Measurements from ENCODE around the gene SEMA5B. TPM values are rescaled to one million over a fixed set of nuclear protein-coding genes. Genes with fewer than 3 reads are reported as not detected.
A peak's percentile ranks its signal among the peaks of the same experiment; 100 is the strongest.

SEMA5B gene
- total RNA-seq, 1 experiment from 2014 or later: not detected

GRCh38 chr3:122890720-122891220 lies 136.8 kb downstream of the SEMA5B start:
- H3K4me3 Mint-ChIP-seq (ENCODE audit: low read depth, unreplicated experiment): no peak overlapping the region
- CTCF ChIA-PET: interaction anchor here (0.9 kb wide), 1 partner anchor 84 kb away, joined by 3 read pairs; no protein-coding TSS in a partner anchor
- BruUV-seq (replicated peaks): no TSS peak
- intact Hi-C loops (cut with micrococcal nuclease; ENCODE audit: unreplicated experiment): no loop called here
- H3K27me3 Mint-ChIP-seq (ENCODE audit: unreplicated experiment): no peaks in the 10 kb centered on the region
- no peaks in the 10 kb centered on the region for H3K9me3 Mint-ChIP-seq (ENCODE audit: low read depth, unreplicated experiment)
- no peak for TF ChIP-seq CTCF (IDR thresholded peaks at IDR 0.05; ENCODE audit: unreplicated experiment)
- no peaks in the 10 kb centered on the region for H3K36me3 Mint-ChIP-seq (ENCODE audit: insufficient read depth, unreplicated experiment)
- no peak overlapping the region for H3K27ac Mint-ChIP-seq (ENCODE audit: unreplicated experiment)
- no peak for DNase-seq
- peaks cover 38% of the 10 kb centered on the region for H3K4me1 Mint-ChIP-seq (ENCODE audit: low read depth, unreplicated experiment)

- Mint-ChIP-seq H3K9me3 (ENCODE audit: low read depth, unreplicated experiment) (no peaks in the 10 kb centered on the region), H3K4me1 (ENCODE audit: low read depth, unreplicated experiment) (peaks cover 38% of the 10 kb centered on the region), H3K36me3 (ENCODE audit: insufficient read depth, unreplicated experiment) (no peaks in the 10 kb centered on the region), H3K27ac (ENCODE audit: unreplicated experiment) (no peak overlapping the region), H3K4me3 (ENCODE audit: low read depth, unreplicated experiment) (no peak overlapping the region), H3K27me3 (ENCODE audit: unreplicated experiment) (no peaks in the 10 kb centered on the region)
- intact Hi-C loops (cut with micrococcal nuclease; ENCODE audit: unreplicated experiment): no loop called here
- TF ChIP-seq CTCF (IDR thresholded peaks at IDR 0.05; ENCODE audit: unreplicated experiment): no peak
- no TSS peak for BruUV-seq (replicated peaks)
- DNase-seq: peak; percentile 64
- CTCF ChIA-PET: interaction anchor here (0.9 kb wide), 1 partner anchor 85 kb away, joined by 3 read pairs; no protein-coding TSS in a partner anchor
Observed at GRCh38 chr3:122890077-122890719, 137.4 kb downstream of the SEMA5B start.

- Mint-ChIP-seq H3K9me3 (ENCODE audit: low read depth, unreplicated experiment) (no peaks in the 10 kb centered on the region), H3K27ac (ENCODE audit: unreplicated experiment) (no peak overlapping the region), H3K27me3 (ENCODE audit: unreplicated experiment) (no peaks in the 10 kb centered on the region), H3K36me3 (ENCODE audit: insufficient read depth, unreplicated experiment) (no peaks in the 10 kb centered on the region), H3K4me3 (ENCODE audit: low read depth, unreplicated experiment) (no peak overlapping the region), H3K4me1 (ENCODE audit: low read depth, unreplicated experiment) (peaks cover 18% of the 10 kb centered on the region)
- intact Hi-C loops (cut with micrococcal nuclease; ENCODE audit: unreplicated experiment): no loop called here
- no peak for TF ChIP-seq CTCF (IDR thresholded peaks at IDR 0.05; ENCODE audit: unreplicated experiment)
- no peak for DNase-seq
- CTCF ChIA-PET: interaction anchor here (0.6 kb wide), 1 partner anchor 1114 kb away, joined by 4 read pairs; no protein-coding TSS in a partner anchor
- no TSS peak for BruUV-seq (replicated peaks)
Observed at GRCh38 chr3:122886946-122887345, 140.6 kb downstream of the SEMA5B start.

- Mint-ChIP-seq H3K36me3 (ENCODE audit: insufficient read depth, unreplicated experiment) (no peaks in the 10 kb centered on the region), H3K4me1 (ENCODE audit: low read depth, unreplicated experiment) (peaks cover 18% of the 10 kb centered on the region), H3K27ac (ENCODE audit: unreplicated experiment) (no peak overlapping the region), H3K4me3 (ENCODE audit: low read depth, unreplicated experiment) (no peak overlapping the region), H3K9me3 (ENCODE audit: low read depth, unreplicated experiment) (no peaks in the 10 kb centered on the region), H3K27me3 (ENCODE audit: unreplicated experiment) (no peaks in the 10 kb centered on the region)
- intact Hi-C loops (cut with micrococcal nuclease; ENCODE audit: unreplicated experiment): no loop called here
- no peak for DNase-seq
- no peak for TF ChIP-seq CTCF (IDR thresholded peaks at IDR 0.05; ENCODE audit: unreplicated experiment)
- CTCF ChIA-PET: interaction anchor here (0.6 kb wide), 1 partner anchor 1113 kb away, joined by 4 read pairs; no protein-coding TSS in a partner anchor
- BruUV-seq (replicated peaks): no TSS peak
Observed at GRCh38 chr3:122886251-122886650, 141.3 kb downstream of the SEMA5B start.

All from Calu3 (cell line).